GM18870 (cell line): ENCODE results near the gene MAP7D2.

Source experiments
- ATAC-seq: cut with Tn5 transposase; IDR thresholded peaks from one replicate; pipeline ENCODE4 v1.9.1; 2021; ENCODE audit warnings: moderate library complexity; ENCODE audit not compliant: unreplicated experiment

The MAP7D2 gene

DNA sequence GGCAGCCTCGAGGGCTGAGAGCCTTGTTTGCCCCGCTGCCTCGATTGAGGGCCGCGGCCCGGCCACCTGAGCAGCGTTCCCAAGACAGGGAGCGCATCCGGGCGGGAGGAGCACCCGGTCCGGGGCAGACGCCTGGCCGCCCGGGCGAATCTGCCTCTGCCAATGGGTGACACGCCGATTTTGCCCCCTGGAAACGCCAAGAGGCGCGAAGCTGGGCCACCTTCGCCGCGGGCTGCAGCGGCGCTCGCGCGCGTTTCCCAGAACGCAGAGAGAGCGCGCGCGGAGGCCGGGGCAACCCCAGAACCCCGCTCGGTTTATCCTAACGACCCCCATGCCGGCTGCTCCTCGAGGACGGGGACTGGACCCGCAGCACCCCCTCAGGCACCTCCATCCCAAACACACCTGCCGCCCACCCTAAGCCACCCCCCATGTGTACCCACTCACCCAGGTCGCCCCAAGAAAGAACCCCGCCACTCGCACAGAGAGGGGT, 575 bp downstream of the MAP7D2 start:
- no peak for ATAC-seq

DNA sequence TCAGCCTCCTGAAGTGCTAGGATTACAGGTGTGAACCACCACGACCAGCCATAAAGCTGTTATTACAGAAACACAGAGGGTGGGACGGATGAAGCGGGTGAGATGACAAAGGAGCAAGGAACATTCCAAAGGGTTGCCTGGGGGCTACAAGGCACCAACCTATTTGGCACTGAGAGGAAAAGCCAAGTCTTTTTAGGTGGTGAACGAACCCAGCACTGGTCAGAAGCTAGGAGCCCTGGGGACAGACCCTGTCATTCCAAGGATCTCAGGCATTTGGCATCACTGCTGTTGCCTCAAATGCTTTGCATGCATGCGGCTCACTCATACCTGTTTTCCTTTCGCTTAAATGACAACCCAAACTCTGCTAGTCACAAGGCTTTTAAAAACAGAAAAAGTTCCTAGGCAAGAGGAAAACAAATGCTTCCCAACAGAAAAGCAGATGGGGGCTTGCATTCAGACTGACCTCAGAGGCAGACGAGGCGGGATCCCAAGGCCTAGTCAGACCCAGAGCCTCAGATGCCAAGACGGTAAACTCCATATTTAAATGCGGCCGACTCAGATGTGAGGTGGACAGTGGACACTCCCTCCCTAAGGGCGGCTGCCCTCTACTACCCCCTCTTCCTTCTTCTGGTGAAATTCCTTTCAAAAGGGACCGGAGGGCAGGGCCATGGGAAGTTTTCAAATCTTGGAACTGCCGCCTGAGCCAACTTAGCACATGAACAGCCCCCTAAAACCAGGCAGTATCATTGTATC, 4.5 kb downstream of the MAP7D2 start:
- no peak for ATAC-seq

- no peak for ATAC-seq
Observed at GRCh38 chrX:20111271-20111670, 5.4 kb downstream of the MAP7D2 start.

- no peak for ATAC-seq
Observed at GRCh38 chrX:20101934-20102581, 14.6 kb downstream of the MAP7D2 start.

GRCh38 chrX:20091499-20091898, 25.2 kb downstream of the MAP7D2 start:
- ATAC-seq: no peak

DNA sequence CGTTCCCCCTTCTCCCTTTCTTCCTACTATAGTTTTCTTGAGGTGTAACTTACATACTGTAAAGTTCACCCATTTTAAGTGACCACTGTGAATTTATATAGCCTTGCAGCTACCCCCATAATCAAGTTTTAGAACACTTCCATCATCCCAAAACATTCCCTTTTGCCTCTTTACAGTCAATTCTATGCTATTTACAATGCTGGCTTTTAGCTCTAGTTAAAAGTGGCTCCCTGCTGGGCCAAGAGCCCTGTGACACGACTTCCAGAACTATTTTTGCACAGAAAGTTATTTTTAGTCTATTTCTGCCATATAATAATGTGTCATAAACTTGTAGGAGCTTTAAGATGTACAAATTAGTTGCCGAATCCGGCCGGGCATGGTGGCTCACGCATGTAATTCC, 26.9 kb downstream of the MAP7D2 start:
- ATAC-seq: no peak

GRCh38 chrX:20080277-20080676, 36.4 kb downstream of the MAP7D2 start:
- no peak for ATAC-seq

- ATAC-seq: no peak
Observed at GRCh38 chrX:20071511-20072079, 45.1 kb downstream of the MAP7D2 start.

DNA sequence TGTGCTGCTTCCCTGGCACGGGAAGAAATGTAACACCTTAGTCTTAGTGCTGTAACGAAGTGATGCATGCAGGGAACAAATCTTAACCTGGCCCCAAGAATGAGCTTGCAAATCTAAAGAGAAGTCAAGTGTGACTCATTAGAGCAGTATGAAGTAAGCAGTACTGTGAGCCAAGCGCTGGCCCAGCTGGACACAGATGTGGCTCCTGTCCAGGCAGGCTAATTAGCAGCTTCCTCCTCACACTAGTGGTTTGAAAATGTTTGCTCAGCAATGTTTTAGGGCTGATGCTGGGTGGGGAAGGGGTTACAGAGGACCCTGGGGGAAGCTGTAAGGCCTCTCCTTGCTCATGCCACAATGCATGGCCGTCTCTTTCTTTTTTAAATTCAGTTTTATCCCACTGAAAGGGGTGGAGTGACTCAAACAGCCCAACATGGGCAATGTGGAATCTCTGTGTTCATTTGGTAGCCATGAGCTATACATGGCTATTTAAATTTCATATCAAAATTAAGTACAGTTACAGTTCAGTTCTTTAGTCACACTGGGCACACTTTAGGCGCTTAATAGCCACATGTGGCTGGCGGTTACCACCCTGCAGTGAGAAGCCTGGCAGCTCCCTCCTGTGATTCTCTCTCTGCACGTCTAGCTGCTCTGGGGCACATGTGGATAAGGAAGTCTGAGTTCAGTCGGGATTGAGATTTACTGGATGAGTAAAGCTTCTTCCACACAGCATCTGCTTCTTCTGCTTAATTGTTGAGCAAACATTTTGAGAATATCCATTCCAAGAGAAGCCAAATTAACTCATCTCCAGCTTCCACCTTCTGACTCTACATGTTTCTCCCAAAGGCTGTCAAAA, 48.8 kb downstream of the MAP7D2 start:
- ATAC-seq: no peak

DNA sequence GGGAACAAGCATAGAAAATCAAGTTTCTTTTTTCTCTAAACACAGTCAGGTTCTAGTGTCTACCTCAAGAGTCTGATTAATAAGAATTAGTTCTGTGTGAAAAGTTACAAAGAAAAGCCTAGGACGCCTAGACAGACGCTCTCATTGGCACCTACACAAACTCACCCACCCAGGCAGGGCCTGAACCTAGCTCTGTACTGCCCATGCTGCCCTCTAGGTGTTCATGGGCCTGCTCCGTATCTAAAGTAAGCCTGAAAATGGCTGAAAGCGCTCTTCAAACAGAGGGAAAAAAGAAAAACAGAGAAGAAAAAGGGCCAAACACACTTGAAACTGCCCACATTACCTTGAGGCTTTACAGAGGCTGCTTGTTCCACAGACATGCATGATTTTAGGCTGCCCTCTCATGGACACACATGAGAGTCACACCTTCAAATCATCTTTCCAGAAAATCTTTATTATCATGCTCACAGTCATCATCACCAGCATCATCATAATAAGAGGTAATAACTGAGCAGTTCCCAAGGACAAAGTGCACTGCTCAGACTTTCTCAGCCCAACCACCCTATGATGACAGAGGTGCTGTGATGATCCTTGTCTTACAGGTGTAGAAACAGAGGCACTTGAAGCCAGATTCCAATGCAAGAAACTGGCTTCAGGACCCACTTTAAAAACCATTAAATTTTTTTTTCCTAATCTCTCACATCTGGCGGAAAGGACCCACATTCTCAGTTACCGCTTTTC, 49.6 kb downstream of the MAP7D2 start:
- peak; percentile 67 for ATAC-seq

GRCh38 chrX:20063716-20064351, 52.9 kb downstream of the MAP7D2 start:
- no peak for ATAC-seq

DNA sequence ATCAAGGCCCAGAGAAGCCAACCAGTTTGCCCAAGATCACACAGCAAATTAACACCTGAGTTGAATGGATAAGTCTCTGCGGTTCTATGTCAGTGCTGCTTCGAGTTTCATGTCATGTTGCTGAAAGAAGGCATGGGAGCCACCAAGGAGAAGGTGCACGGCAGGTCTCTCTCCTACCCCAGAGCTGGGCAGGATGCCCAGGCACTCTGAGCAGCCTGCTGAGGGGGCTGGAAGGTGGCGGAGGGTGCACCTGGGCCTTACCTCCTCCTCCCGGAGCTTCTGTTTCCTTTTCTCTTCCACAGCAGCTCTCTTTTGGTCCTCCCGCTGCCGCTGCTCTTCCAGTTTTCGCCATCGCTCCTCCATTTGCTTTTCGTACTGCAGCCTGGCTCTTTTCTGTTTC, 53.6 kb downstream of the MAP7D2 start:
- no peak for ATAC-seq

GRCh38 chrX:20061855-20062254, 54.9 kb downstream of the MAP7D2 start:
- no peak for ATAC-seq

- peak; percentile 64 for ATAC-seq
Observed at GRCh38 chrX:20060961-20061748, 55.6 kb downstream of the MAP7D2 start.

DNA sequence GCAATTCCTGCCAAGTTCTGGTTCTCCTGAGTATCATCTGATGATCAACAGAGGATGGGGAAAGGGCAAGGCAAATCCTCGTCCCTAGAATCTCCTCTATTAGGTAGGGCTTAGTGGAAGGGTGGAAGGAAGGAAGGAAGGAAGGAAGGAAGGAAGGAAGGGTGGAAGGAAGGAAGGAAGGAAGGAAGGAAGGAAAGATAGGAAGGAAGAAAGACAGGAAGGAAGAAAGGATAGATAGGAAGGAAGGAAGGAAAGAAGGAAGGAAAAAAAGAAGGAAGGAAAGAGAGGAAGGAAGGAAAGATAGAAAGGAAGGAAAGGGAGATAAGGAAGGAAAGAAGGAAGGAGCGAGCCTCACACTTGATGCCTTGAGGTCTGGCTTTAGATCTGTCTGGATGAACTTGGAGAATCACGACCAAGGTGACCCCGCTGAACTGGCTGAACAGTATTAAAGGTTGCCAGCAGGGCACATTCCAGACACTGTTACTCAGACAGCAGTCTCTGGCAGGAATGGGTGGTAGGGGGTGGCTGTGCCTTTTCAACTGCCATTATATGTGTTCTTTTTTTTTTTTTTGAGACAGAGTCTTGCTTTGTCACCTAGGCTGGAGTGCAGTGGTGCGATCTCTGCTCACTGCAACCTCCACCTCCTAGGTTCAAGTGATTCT, 57.1 kb downstream of the MAP7D2 start:
- ATAC-seq: no peak

DNA sequence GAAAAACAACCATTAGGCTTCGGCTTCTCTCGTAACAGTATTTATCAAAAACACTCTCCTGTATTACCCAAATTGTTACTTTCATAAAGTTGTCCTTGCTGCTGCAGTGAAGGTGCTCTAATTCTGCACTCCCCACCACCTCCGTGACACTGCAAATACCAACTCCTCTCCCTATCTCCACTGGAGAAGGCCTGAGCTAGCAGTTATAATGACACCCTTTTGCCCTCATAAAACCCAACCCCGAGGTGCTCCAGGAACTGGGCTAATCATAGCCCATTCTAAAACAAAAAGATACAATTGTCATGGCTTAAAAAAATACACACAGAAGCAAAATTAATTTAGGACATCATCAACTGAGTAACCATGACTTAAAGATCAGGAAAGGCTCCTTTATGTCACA, 59.2 kb downstream of the MAP7D2 start:
- ATAC-seq: no peak

DNA sequence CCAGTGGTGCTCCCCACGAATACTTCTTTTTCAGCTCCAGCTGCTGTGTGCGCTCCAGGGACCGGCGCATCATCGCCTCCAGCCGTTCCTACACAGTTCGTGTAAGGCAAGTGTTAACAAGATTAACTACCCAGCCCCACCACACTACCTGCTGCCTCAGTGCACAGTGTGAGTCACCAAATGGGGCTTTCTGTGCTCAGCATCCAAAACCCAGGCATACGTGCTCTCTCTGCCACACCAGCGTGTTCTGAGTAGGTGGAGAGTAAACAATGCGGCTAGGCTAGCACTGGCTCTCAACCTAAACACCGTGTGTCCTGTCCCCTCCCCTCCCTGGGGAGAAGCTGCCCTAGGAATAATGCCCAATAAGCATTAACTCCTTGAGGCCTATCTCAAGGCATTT, 60.0 kb downstream of the MAP7D2 start:
- peak; percentile 63 for ATAC-seq

DNA sequence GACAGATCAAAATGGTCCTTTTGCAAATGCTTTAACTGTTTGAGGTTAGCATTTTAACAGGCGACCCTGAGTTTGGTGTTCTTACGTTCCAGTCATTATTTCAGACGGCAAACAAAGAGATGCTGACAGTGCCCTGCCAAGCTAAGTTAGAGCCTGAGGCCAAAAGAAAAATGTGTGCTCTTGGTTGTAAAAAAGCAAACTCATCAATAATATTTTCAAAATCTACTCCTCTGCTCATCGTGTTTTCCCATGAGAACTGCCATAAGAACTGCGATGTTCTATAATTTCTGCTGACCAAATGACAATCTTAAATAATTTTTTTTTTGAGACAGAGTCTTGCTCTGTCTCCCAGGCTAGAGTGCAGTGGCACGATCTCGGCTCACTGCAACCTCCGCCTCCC, 63.2 kb downstream of the MAP7D2 start:
- ATAC-seq: no peak

GRCh38 chrX:20046864-20047263, 69.8 kb downstream of the MAP7D2 start:
- ATAC-seq: no peak
